ENCODE data around the gene TTYH1.

TTYH1 gene

GRCh38 chr19:54393381-54393780 is 21.9 kb upstream of the TTYH1 start:
- DNase-seq, result no peak

GRCh38 chr19:54395685-54396084 is 19.6 kb upstream of the TTYH1 start:
- DNase-seq, result no peak

GRCh38 chr19:54399189-54399588 is 16.1 kb upstream of the TTYH1 start:
- no peak for DNase-seq

DNA sequence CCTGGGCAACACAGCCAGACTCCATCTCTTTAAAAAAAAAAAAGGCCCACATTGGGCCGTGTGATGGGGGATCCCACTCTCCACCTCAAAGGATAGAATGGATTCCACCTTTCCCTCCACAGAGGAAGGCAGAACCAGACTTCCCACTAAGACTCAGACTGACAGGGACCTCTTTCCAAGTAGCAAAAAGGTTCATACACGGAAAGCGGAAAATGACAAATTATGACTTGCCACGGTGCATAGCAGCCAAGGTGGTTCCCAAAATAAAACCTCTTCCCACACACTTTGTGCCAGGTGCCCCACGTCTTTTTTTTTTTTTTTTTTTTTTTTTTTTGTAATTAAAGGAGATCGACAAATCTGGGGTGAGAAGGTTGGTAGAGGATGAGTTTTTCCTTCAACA is 14.4 kb upstream of the TTYH1 start:
- no peak for DNase-seq

DNA sequence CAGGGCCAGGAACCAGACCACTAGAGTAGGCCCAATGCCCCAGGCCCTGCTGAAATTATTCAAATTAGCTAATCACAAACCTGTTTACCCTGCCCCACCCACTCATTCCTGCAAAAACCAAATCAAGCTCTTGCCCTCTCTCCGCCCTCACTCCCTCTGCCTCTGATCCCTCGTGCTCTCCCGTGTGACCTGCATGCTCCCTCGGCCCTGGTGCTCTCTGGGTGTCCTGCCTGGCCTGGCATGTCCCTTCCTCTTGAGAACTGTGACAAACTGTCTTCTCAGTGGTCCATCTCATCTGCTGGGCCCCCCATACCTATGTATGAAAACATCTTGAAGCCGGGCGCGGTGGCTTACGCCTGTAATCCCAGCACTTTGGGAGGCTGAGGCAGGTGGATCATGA is 12.2 kb upstream of the TTYH1 start:
- DNase-seq, result no peak

DNA sequence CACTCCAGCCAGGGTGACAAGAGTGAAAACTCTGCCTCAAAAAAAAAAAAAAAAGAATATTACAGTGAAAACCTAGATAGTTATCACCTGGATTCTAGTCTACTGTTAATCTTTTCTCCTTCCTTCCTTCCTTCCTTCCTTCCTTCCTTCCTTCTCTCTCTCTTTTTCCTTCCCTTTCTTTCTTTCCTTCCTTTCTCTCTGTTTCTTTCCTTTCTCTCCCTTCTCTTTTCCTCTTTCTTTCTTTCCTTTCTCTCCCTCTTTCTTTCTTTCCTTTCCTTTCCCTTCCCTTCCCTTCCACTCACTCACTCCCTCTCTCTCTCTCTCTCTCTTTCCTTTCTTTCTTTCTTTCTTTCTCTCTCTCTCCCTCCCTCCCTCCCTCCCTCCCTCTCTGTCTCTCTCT is 9.6 kb upstream of the TTYH1 start:
- no peak for DNase-seq

- no peak for DNase-seq
Measured at GRCh38 chr19:54407780-54408179, 7.5 kb upstream of the TTYH1 start.

GRCh38 chr19:54408456-54409026 is 6.7 kb upstream of the TTYH1 start:
- no peak for DNase-seq

GRCh38 chr19:54411033-54411432 is 4.2 kb upstream of the TTYH1 start:
- no peak for DNase-seq

- DNase-seq, result no peak
Measured at GRCh38 chr19:54412877-54413276, 2.4 kb upstream of the TTYH1 start.

- DNase-seq, result no peak
Measured at GRCh38 chr19:54414156-54414555, 1.1 kb upstream of the TTYH1 start.

DNA sequence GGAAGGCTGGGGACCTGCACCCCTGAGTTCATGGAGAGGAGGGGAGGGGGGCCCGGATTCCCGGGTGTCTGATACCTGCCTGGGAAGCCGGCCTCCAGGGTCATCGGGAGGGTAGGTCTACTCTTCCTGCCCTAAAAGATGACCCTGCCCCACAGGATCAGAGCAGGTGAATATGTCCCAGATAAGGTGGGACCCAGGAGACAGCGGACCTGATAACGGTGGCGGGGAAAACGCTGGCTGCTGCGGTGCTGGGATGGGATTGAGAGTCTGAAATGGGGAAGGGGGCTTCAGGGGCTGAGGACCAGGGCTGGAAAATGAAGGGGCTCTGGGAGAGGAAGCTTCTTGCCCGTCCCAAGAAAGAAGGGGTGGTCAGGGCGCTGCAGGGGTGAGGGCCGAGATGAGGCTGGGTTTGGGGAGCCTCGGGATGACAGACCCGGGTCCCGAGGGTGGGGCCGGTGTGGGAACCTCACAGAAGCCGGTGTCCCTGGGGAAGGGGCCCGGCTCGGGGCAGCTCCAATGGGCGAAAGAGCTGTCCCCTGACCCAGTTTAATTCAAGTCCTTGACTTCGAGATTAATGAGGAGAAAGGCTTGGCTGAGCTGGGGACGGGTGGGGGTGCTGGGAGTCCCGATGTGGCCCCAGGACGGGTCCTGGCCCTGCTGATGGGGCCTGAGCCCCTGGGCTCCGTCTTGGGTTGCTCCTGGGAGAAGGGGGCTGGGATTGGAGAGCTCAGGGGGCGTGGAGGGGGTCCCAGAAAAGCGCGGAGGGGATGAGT is 823 bp downstream of the TTYH1 start:
- no peak for DNase-seq

GRCh38 chr19:54416695-54417491 is 1.6 kb downstream of the TTYH1 start:
- DNase-seq, result no peak

GRCh38 chr19:54418030-54418929 is 3.0 kb downstream of the TTYH1 start:
- DNase-seq, result no peak

DNA sequence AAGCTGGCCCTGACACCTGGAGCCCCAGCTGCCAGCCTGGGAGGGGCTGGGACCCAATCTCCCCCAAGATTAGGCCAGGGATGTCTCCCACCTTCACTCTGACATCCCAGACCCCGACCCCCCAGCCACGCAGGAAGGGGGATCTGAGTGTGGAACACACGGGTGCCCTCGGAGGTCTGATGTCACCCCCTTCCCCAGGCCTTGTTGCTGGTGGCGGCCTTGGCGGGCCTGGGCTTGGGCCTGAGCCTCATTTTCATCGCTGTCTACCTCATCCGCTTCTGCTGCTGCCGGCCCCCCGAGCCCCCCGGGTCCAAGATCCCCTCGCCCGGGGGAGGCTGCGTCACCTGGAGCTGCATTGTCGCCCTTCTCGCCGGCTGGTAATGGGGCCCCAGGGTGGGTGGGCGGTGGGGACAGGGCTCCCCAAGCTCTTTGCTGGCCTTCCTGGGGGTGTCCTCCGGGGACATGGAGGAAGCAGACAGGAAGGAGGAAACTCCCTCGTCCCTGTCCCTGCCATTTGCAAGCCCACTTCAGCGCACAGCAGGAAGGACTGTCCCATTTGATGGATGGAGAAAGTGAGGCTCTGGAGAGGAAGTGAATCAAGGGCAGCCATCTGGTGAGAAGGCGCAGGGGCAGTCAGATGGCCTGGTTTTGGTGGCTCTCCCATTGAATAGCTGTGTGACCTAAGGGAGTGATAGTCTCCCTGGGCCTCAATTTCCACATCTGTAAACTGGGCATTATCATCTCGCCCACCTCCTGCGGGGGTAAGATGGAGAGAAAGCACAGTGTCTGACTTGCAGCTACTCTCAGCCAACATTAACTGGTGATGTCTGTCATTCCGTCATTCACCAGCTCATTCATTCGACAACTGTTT is 3.9 kb downstream of the TTYH1 start:
- DNase-seq, result no peak

GRCh38 chr19:54420068-54420382 is 4.8 kb downstream of the TTYH1 start:
- no peak for DNase-seq

DNA sequence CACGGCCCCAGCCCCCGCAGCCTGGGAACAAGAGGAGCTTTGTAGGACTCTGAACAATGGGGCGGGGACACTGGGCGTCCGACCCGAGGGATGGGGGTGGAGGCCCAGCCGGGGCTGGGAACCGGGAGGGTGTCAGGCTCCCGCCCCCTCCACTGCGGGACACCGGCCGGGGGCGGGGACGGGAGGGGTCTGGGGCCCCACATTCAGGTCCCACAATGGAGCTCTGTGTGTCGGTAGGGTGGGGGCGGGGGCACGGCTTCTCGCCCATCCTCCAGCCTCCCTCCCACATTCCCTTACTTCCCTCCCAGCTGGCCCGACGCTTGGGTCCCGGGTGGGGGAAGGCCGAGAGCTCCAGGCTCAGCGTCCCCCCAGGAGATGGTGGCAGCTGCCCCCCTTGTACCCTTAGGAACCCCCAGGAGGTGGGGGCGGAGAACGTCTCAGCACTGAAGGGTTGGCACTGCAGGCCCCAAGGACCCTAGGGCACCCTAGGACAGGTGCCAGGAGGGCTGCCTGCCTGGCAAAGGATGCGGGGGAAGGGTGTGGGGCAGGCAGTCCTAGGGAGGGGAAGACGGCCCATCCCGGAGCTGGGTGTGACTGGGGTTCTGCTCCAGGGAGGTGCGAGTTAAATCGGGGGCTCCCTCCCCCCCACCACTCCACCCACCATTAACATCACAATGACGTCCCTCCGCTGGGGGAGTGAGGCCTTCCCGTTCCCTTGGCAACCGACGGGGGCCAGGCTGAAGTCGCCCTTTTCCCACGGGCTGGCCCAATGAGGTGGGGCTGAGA is 5.3 kb downstream of the TTYH1 start:
- DNase-seq, result no peak

DNA sequence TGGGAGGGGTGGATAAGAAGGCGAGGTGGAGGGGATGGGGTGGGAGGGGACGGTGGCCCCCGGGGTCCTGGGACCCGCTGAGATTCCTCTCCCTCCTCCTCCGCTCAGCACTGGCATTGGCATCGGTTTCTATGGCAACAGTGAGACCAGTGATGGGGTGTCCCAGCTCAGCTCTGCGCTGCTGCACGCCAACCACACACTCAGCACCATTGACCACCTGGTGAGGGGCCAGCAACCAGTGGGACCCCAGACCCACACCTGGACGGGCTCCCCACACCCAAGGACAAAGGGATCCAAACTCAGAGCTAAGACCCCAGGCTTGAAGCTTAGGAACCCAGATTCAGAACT is 5.9 kb downstream of the TTYH1 start:
- no peak for DNase-seq

DNA sequence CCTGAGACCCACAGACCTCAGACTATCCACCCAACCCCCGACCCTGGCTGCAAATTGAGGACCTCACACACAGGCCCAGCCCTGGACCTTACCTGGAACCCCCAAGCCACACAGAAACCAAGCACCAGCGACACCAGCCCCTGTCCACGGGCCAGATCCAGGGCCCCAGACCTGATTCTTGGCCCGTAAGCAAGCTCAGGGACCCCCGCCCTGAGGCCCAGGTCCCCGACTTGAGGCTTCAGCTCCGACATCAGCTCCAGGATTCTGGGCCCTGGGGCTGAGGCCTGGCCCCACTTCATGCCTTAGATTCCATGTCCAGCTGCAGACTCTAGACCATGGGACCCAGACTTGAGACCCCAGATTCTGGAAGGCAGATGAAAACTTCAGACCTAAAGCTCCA is 6.3 kb downstream of the TTYH1 start:
- no peak for DNase-seq

GRCh38 chr19:54422136-54422535 is 6.9 kb downstream of the TTYH1 start:
- DNase-seq, result no peak

- no peak for DNase-seq
Measured at GRCh38 chr19:54424201-54424600, 8.9 kb downstream of the TTYH1 start.
